HG03575 (cell line): ENCODE results near the gene MAMDC4.
"Not testable (repeated sequence)": the region's sequence is repeated elsewhere in the genome, so short reads cannot be mapped to it uniquely, and the experiment has no call there.

Source experiments
- ATAC-seq: cut with Tn5 transposase; IDR thresholded peaks from one replicate; pipeline ENCODE4 v1.9.1; 2021; ENCODE audit not compliant: unreplicated experiment, insufficient number of reproducible peaks, low FRiP score; ENCODE audit errors: extremely low read depth

MAMDC4 gene

DNA sequence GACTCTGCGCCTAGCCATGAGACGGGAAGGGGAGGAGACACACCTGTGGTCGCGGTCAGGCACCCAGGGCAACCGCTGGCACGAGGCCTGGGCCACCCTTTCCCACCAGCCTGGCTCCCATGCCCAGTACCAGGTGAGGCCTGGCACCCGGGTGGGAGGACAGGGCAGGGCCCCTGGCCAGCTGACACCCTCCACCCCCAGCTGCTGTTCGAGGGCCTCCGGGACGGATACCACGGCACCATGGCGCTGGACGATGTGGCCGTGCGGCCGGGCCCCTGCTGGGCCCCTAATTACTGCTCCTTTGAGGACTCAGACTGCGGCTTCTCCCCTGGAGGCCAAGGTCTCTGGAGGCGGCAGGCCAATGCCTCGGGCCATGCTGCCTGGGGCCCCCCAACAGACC, 5.0 kb downstream of the MAMDC4 start:
- no peak for ATAC-seq

DNA sequence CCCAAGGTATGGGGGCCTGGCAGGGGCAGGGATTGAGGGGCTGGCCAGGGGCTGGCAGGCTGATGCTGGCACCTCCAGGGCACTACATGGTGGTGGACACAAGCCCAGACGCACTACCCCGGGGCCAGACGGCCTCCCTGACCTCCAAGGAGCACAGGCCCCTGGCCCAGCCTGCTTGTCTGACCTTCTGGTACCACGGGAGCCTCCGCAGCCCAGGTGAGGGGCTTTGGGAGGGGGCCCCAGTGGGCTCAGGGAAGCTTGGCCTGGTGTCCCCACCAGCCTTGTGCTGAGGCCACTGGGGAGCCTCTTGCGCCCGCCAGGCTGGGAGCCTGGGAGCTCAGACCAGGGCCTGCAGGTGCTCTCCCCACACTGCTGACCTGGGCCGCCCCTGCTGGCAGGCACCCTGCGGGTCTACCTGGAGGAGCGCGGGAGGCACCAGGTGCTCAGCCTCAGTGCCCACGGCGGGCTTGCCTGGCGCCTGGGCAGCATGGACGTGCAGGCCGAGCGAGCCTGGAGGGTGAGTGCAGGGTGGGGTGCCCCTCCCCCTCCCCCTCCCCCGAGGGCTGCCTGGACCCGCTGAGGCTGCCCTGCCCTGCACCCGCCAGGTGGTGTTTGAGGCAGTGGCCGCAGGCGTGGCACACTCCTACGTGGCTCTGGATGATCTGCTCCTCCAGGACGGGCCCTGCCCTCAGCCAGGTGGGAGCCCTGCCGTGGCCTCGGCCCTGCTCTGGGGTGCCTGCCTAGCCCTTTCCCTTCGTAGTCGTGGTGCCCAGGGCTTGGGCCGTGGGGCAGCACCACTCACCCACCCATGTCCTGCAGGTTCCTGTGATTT, 5.7 kb downstream of the MAMDC4 start:
- no peak for ATAC-seq

DNA sequence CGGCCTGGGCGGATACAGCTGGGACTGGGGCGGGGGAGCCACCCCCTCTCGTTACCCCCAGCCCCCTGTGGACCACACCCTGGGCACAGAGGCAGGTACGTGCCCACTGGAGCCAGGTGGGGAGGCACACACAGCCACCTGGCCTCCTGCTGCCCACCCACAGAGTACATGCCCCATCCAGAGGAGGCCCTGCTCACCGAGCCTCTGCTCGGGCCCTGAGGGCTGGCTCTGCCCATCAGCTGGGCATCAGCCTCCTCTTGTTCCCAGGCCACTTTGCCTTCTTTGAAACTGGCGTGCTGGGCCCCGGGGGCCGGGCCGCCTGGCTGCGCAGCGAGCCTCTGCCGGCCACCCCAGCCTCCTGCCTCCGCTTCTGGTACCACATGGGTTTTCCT, 6.3 kb downstream of the MAMDC4 start:
- no peak for ATAC-seq

DNA sequence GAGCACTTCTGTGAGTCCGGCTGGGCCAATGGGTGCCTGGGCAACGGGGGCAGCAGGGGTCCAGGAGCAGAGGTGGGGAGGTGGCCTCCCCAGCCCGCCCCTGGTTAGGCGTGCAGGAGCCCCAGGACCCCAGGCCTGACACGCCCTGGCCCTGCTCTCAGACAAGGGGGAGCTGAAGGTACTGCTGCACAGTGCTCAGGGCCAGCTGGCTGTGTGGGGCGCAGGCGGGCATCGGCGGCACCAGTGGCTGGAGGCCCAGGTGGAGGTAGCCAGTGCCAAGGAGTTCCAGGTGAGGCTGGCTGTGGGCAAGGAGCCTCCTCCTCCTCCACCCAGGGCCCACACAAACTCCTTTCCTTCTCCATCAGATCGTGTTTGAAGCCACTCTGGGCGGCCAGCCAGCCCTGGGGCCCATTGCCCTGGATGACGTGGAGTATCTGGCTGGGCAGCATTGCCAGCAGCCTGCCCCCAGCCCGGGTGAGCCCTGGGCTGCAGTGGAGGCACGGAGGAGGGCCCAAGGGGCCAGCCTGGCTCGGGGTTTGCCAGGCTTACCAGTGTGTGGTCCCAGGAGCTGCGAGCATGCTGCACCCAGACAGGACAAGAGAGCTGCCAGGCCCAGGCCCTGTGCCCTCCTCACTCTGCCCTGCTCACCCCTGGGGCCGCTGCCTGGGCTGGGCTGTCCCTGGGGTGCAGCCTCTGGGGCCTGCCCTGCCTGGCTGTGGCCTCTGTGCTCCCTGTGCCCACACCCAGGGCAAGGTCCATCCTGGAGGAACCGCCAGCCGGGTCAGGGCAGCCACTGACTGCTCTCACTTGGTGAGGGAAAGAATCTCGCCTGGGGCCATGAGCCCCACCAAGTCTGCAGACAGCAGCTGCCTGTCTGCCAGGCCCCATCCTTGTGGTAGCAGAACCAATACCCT, 7.0 kb downstream of the MAMDC4 start:
- no peak for ATAC-seq

DNA sequence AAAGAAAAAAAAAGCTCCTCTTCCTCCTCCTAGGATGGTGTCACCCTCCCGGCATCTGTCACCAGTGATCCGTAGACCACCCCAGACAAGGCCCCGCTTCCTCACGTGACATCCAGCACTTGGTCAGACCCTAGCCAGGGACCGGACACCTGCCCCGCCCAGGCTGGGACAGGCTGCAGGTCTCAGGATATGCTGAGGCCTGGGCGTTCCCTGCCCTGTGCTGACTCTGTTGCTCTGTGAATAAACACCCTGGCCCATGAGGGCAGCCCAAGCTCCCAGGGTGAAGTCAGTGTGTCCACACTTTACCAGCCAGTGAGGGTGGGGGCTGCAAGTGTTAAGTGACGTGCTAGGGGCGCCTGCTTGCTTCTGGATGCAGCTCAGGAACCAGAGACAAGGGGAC, 8.4 kb downstream of the MAMDC4 start:
- ATAC-seq = no peak

DNA sequence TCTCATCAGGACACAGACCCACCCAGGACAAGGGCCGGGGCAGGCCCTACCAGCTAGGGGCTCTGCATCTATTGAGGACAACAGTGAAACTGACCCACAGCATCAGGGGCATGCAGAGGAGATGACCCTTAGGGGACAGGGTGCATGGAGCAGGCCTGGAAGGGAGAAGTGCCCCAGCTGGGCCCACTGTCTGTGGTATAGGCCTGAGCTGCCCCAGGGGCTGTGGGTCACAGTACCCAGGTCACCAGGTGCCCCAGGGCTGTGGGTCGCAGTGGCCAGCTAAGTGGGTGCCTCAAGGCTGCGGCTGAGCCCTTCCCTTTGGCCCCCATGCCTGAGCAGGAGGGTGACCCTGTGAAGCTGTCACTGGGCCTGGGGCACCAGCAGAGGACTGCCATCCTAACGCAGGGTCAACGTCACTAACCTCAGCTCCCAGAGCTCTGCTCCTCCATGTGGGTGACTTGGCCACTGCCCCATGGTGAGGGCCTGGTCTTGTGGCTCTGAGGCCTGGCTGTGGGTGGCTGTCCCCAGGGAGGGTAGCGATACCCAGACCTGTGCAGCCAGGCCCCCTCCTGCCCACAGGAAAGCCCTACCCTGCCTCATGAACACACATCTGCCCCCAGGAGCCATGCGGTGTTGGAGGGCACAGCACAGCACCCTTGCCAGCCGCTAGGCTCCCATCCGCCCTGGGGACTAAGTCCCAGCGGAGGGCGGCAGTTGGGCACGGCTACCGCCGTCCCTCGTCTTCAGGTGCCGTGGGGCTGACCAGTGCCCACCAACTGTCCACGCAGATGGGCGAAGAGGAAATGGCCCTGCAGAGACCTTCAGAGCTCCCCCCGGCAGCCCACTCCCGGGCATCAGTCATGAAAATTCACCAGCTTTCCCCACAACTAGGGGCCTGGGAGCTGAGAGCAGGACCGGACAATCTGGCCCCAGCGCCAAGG, 9.1 kb downstream of the MAMDC4 start:
- ATAC-seq = no peak

DNA sequence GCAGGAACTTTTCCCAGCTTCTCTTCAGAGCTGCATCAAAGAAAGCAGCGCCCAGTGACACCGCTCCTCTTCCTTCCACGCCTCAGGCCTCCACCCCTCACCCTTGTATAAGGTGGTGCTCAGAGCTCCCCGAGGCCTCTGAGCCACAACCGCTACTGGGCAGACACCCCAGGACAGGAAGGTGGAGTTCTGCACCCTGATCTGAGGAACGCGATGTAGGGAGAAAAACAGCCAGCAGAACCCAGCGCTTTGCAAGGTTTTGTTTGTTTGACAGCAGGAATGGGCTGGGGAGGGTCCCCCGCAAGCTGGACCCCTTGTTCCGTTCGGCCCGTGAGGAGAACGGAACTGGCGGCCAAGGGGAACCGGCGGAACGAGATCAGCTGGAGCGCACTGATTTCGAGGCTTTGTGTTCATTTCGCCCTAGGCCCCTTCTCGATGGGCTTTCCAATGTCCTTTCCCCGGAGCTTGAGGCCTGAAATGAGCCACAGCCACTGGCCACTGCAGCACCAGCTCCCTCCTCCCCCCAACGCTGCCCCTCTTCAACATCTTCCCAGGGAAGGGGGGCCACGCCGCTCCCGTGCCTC, 9.8 kb downstream of the MAMDC4 start:
- no peak for ATAC-seq

DNA sequence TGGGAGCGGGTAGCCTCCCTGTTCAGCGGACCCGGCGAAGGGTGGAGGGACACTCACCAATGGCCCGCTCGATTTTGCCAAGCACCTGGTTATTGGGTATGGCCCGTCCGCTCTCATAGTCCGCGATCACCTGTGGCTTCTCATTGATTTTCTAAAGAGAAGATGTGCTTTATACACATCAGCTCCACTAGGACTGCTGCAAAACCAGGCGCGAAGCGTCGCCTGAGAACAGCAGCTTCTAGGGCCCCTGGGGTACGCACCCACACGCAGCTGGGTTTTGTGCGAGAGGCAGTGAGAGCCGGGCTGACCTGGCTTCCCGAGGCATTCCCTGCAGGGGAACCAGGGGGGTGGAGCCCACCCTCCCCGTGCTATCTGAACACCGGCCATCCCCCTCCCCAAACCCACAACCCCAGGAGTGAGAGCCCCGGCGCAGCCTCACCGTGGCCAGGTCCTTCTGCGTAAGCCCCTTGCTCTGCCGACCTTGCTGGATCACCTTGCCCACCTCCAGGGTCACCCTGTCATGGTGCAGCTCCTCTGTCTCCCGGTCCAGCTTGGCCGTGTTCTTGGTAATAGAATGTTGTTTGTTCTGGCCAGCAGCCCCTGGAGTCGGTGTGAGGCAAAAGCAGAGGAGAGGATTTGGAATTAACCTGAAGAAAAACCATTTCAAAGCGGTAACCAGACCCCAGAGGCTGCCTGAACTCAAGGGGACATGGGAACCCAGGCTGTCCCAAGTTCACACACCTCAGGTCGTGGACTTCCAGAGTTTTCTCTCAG, 10.9 kb downstream of the MAMDC4 start:
- ATAC-seq = no peak

DNA sequence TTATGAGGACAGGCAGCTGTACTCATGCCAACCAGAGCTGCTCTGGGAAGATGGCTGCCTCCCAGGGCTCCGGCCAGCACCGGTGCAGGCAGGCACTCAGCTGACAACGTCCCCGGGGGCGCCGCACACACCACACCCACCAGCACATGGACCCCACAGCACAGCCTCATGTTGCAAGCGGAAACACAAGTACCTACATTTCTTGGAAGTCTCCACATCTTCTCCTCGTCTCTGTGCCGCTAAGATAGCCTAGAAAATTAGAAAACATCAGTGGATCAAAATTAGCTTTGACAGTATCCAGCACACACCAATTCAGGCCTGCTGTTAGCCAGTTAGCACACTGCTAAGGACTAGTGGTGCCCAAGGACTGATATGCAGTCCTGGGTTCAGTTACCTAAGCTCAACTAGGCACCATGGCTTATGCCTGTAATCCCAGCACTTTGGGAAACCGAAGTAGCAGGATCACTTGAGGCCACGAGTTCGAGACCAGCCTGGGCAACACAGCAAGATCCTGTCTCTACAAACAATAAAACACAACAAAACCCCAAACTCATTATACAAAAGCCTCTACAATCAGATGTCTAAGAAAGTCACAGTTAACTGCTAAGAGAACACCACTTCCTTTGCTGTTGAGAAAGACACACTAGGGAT, 11.6 kb downstream of the MAMDC4 start:
- ATAC-seq = no peak

DNA sequence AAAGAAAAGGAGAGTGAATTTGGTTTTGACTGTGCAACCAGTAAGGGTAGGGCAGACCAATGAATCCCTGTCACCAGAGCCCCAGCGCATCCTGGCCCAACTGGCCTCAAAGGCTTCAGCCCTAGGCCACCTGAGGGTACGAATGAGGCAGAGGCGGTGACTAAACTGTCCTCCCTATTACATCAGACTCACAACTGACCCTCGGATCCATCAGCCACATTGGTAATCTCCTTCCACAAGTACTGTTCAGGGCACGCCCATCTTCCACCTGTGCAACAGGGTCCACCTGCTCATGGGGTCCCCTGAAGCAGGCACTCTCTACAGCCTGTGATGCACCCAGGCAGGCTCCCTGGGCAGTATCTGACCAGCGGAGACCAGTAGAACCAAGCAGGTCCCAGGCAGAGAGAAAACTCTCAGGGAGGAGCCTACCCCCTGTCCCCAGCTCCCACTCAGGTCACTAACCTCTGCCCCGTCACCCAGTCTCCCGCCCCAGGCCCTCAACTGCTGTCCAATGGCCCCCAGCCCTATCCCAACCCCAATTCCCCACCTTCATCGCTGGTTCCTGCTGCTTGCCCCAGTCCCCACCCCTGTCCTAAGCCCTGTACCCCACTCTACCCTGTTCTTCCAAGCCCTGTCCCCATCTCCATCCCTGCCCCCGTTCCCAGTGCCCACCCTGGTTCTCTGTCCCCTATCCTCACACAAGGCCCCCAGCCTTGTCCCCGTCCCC, 13.1 kb downstream of the MAMDC4 start:
- ATAC-seq = no peak

DNA sequence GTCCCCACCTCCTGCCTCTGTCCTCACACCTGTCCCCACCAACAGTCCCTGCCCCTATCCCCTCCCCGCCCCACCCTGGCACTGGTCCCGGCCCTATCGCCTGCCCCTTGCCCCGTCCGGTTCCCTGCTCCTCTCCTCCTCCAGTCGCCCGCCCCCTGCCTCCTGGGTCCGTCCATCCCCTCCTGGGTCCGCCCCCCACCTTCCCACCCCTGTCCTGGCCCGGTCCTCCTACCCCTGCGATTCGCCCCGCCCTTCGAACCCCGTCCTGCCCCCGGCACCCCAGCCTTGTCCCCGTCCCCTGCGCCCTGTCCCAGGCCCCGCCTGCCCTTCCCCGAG, 13.6 kb downstream of the MAMDC4 start:
- no peak for ATAC-seq

DNA sequence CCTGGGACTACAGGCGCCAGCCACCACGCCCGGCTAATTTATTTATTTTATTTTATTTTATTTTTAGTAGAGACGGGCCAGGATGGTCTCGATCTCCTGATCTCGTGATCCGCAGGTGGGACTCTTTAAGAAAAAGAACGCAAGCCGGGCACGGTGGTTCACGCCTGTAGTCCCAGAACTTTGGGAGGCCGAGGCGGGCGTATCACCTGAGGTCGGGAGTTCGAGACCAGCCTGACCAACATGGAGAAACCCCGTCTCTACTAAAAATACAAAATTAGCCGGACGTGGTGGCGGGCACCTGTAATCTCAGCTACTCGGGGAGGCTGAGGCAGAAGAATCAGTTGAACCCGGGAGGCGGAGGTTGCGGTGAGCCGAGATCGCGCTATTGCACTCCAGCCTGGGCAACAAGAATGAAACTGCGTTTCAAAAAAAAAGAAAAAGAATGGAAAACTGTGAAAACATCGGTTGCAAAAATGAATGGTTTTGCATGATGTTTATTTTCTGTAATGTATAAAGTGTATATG, 14.8 kb downstream of the MAMDC4 start:
- ATAC-seq = not testable (repeated sequence)

DNA sequence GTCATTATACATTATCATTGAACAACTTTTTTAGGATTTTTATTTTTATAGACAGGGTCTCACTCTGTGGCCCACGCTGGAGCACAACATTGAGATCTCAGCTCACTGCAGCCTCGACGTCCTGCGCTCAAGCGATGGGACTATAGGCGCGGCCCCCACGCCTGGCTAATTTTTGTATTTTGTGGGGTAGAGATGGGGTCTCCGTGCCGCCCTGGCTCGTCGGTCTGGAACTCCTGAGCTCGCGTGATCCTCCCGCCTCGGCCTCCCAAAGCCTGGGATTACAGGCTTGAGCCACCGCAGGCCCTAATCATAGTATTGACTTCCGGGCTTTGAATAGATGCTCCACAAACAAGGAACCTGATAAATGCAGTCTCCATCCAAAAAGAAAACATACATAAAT, 15.3 kb downstream of the MAMDC4 start:
- no peak for ATAC-seq

DNA sequence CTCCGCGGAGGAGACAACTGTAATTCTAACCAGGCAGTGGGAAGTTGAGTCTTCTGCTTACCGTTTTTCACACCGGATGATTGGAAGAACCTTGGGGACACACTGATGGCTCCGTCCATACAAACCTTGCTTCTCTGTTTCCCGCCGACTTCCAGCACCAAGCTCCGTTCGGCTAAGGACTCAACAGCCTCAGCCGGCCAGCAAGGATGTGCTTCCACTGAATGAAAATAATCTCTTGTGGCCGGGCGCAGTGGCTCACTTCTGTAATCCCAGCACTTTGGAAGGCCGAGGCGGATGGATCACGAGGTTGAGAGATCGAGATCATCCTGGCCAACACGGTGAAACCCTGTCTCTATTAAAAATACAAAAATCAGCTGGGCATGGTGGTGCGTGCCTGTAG, 15.8 kb downstream of the MAMDC4 start:
- no peak for ATAC-seq

DNA sequence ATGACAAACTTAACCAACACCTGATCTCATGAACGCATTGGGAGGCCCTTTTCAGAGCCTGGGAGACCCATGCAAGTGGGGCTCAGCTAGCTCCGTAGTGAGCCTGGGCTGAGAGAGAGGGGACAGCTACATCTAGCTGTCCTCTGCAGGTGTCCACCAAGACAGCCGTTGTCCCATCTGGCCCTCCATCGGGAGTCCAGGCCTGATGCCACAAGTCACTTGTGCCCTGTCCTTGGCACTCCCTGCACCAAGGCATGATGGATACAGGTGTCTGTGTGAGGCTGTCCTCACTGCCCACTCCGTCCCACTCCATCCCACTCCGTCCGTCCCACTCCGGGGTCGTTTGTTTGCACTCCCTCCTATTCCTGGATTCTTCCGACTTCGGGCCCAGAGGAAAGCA, 16.5 kb downstream of the MAMDC4 start:
- no peak for ATAC-seq

DNA sequence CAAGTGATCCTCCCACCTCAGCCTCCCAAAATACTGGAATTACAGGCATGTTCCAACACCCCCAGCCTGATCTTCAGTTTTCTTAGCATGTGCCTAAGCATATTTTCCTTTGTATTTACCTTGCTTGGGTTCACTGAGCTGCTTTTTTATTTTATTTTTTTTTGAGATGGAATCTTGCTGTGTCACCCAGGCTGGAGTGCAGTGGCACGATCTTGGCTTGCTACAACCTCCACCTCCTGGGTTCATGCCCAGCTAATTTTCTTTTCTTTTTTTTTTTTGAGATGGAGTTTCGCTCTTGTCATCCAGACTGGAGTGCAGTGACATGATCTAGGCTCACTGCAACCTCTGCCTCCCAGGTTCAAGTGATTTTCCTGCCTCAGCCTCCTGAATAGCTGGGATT, 17.5 kb downstream of the MAMDC4 start:
- not testable (repeated sequence) for ATAC-seq

DNA sequence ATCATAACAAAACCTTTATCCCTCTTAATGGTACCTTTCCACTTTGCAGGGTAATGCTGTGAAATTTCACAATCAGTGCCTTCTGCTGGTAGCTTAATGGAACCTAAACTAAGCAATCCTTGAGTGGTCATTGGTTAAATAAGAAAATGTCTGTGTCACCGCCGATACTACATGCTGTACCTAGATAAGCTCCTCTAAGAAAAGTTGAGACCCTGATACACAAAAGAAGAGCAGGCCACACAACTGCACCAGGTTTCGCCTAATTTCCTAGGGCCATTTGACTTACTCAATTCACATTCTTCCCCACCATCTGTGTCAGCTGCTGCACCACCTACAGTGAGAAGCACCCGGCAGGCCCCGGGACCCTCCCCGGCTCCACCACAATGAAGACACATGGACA, 23.0 kb downstream of the MAMDC4 start:
- ATAC-seq = no peak
